Liver (tissue), 3 donors: Measurements from ENCODE around the gene HPD.

Source experiments
- EGR1 ChIP-seq, 2 donors: IDR thresholded peaks; 2 replicates each; pipeline ENCODE4 v1.6.1; 2016 to 2018; ENCODE audit warnings: antibody characterized with exemption in 2 of 2, low read depth in 2 of 2
- FOXA2 ChIP-seq: IDR thresholded peaks from 2 replicates; pipeline ENCODE4 v1.6.1; 2016; ENCODE audit warnings: antibody characterized with exemption
- GABPA ChIP-seq, 2 donors: IDR thresholded peaks in 1 of 2; conservative IDR thresholded peaks in 1 of 2; 2 replicates each; pipeline ENCODE4 v1.6.1; 2016; ENCODE audit warnings: antibody characterized with exemption in 2 of 2, mild to moderate bottlenecking in 1 of 2, moderate library complexity in 1 of 2
- HNF4G ChIP-seq: IDR thresholded peaks from 2 replicates; pipeline ENCODE4 v1.6.1; 2016; ENCODE audit warnings: antibody characterized with exemption
- RXRA ChIP-seq, 2 donors: IDR thresholded peaks; 2 replicates each; pipeline ENCODE4 v1.6.1; 2017 to 2018; ENCODE audit warnings: antibody characterized with exemption in 2 of 2, mild to moderate bottlenecking in 1 of 2
- SP1 ChIP-seq: IDR thresholded peaks from 2 replicates; pipeline ENCODE4 v1.6.1; 2018; ENCODE audit warnings: antibody characterized with exemption, mild to moderate bottlenecking
- TAF1 ChIP-seq: conservative IDR thresholded peaks from 2 replicates; pipeline ENCODE4 v1.6.1; 2016; ENCODE audit warnings: antibody characterized with exemption, mild to moderate bottlenecking
- YY1 ChIP-seq: IDR thresholded peaks from 2 replicates; pipeline ENCODE4 v1.6.1; 2016; ENCODE audit warnings: antibody characterized with exemption, mild to moderate bottlenecking
- TF ChIP-seq, protein P1 (sequence below): fragments of 150-350 bp; IDR thresholded peaks from 2 replicates; pipeline ENCODE4 v1.5.1; 2017; ENCODE audit warnings: improper control_type of control experiment, low read depth, low read length; ENCODE audit not compliant: missing input control
- TF ChIP-seq, protein P2 (sequence below): IDR thresholded peaks from 2 replicates; pipeline ENCODE4 v1.6.1; 2016; ENCODE audit warnings: antibody characterized with exemption
- TF ChIP-seq, protein P3 (sequence below): IDR thresholded peaks from 2 replicates; pipeline ENCODE4 v1.6.1; 2016; ENCODE audit warnings: antibody characterized with exemption
- TF ChIP-seq, protein P4 (sequence below): IDR thresholded peaks from 2 replicates; pipeline ENCODE4 v1.6.1; 2016; ENCODE audit warnings: antibody characterized with exemption, mild to moderate bottlenecking
- TF ChIP-seq, protein P5 (sequence below): IDR thresholded peaks from 2 replicates; pipeline ENCODE4 v1.6.1; 2016; ENCODE audit warnings: antibody characterized with exemption
- donor health status: healthy.
- donor health status: healthy.

DNA sequence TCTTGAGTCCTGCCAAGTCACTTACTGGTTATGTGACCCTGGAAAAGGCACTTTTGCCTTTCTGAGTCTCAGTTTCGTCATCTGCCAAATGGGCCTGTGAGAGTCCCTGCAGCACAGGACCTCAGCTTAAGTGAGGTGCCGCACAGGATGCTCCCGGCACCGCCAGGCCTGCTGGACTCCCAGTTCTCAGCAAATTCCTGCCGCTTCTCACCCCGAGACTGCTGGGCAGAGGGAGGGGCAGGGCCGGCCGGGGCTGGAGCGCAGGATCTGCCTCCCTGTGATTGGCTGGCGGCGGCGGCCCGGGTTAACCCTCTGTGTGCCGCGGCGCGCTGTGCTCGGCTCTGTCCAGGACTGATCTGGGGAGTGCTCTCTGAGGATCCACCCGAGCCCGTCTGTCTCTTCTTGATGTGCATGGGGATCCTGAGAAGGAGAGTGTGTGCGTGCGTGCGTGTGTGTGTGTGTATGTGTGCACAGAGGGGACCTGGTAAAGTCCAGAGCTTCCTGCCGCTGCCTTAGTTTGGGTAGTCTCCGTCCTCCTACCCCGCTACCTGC is 46.3 kb downstream of the HPD start:
- TF ChIP-seq, protein P1, sequence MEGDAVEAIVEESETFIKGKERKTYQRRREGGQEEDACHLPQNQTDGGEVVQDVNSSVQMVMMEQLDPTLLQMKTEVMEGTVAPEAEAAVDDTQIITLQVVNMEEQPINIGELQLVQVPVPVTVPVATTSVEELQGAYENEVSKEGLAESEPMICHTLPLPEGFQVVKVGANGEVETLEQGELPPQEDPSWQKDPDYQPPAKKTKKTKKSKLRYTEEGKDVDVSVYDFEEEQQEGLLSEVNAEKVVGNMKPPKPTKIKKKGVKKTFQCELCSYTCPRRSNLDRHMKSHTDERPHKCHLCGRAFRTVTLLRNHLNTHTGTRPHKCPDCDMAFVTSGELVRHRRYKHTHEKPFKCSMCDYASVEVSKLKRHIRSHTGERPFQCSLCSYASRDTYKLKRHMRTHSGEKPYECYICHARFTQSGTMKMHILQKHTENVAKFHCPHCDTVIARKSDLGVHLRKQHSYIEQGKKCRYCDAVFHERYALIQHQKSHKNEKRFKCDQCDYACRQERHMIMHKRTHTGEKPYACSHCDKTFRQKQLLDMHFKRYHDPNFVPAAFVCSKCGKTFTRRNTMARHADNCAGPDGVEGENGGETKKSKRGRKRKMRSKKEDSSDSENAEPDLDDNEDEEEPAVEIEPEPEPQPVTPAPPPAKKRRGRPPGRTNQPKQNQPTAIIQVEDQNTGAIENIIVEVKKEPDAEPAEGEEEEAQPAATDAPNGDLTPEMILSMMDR, result no peak
- TF ChIP-seq, protein P2, sequence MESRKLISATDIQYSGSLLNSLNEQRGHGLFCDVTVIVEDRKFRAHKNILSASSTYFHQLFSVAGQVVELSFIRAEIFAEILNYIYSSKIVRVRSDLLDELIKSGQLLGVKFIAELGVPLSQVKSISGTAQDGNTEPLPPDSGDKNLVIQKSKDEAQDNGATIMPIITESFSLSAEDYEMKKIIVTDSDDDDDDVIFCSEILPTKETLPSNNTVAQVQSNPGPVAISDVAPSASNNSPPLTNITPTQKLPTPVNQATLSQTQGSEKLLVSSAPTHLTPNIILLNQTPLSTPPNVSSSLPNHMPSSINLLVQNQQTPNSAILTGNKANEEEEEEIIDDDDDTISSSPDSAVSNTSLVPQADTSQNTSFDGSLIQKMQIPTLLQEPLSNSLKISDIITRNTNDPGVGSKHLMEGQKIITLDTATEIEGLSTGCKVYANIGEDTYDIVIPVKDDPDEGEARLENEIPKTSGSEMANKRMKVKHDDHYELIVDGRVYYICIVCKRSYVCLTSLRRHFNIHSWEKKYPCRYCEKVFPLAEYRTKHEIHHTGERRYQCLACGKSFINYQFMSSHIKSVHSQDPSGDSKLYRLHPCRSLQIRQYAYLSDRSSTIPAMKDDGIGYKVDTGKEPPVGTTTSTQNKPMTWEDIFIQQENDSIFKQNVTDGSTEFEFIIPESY, result no peak
- TF ChIP-seq SP1 (no peak), TAF1 (no peak), HNF4G (no peak), YY1 (no peak), FOXA2 (no peak), RXRA (IDR thresholded peaks at IDR 0.05) (no peak), GABPA (IDR thresholded peaks at IDR 0.05 in 1 of 2, conservative IDR thresholded peaks at IDR 0.05 in 1 of 2) (no peak), EGR1 (IDR thresholded peaks at IDR 0.05; ENCODE audit: low read depth in 2 of 2) (no peak)
- TF ChIP-seq, protein P3, sequence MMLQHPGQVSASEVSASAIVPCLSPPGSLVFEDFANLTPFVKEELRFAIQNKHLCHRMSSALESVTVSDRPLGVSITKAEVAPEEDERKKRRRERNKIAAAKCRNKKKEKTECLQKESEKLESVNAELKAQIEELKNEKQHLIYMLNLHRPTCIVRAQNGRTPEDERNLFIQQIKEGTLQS, result no peak
- TF ChIP-seq, protein P4, sequence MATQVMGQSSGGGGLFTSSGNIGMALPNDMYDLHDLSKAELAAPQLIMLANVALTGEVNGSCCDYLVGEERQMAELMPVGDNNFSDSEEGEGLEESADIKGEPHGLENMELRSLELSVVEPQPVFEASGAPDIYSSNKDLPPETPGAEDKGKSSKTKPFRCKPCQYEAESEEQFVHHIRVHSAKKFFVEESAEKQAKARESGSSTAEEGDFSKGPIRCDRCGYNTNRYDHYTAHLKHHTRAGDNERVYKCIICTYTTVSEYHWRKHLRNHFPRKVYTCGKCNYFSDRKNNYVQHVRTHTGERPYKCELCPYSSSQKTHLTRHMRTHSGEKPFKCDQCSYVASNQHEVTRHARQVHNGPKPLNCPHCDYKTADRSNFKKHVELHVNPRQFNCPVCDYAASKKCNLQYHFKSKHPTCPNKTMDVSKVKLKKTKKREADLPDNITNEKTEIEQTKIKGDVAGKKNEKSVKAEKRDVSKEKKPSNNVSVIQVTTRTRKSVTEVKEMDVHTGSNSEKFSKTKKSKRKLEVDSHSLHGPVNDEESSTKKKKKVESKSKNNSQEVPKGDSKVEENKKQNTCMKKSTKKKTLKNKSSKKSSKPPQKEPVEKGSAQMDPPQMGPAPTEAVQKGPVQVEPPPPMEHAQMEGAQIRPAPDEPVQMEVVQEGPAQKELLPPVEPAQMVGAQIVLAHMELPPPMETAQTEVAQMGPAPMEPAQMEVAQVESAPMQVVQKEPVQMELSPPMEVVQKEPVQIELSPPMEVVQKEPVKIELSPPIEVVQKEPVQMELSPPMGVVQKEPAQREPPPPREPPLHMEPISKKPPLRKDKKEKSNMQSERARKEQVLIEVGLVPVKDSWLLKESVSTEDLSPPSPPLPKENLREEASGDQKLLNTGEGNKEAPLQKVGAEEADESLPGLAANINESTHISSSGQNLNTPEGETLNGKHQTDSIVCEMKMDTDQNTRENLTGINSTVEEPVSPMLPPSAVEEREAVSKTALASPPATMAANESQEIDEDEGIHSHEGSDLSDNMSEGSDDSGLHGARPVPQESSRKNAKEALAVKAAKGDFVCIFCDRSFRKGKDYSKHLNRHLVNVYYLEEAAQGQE, result no peak
- TF ChIP-seq, protein P5, sequence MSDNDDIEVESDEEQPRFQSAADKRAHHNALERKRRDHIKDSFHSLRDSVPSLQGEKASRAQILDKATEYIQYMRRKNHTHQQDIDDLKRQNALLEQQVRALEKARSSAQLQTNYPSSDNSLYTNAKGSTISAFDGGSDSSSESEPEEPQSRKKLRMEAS, result no peak
